Prostate gland (tissue), 2 donors: Measurements from ENCODE around the gene SLC35G2.

Experiments used
- POLR2A ChIP-seq: fragments of 450-650 bp; IDR thresholded peaks from one replicate; pipeline ENCODE4 v1.6.1; 2016; ENCODE audit warnings: antibody characterized with exemption, mild to moderate bottlenecking
- POLR2AphosphoS5 ChIP-seq: sonication (generic); formaldehyde crosslinking; IDR thresholded peaks from one replicate; pipeline ENCODE4 v1.6.1; 2017; ENCODE audit warnings: antibody characterized with exemption
- TF ChIP-seq, protein P1 (sequence below), 4 experiments: fragments of 200-600 bp in 2 of 4; fragments of 450-650 bp in 2 of 4; sonication (generic) in 2 of 4; IDR thresholded peaks; 1 replicate in 3 of 4; 2 replicates in 1 of 4; pipeline ENCODE4 v1.5.1; 2016 to 2019; ENCODE audit warnings: antibody characterized with exemption in 4 of 4, mild to moderate bottlenecking in 2 of 4, moderate library complexity in 2 of 4

DNA sequence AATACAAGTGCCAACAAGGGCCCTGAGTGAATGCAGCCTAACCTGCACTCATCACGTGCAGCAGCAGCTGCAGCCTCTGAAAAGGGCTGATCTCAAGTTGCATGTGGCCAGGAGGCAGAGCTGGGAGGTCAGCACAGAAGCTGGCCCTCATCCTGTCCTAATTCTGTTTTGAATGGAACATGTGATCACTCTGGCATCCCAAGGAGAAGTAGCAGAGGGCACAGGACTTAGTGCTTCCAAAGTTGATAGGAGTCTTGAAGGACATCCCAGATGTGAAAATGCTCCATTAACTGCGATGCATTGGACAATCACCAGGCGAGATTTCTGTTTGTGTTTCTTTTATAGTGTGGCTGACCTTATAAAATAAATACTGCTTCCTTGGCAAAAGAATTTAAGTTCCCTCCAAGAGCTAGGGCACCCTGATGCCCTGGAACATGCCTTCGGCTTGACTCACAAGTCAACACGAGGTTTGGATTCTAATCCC is 35.2 kb upstream of the SLC35G2 start:
- TF ChIP-seq, protein P1, sequence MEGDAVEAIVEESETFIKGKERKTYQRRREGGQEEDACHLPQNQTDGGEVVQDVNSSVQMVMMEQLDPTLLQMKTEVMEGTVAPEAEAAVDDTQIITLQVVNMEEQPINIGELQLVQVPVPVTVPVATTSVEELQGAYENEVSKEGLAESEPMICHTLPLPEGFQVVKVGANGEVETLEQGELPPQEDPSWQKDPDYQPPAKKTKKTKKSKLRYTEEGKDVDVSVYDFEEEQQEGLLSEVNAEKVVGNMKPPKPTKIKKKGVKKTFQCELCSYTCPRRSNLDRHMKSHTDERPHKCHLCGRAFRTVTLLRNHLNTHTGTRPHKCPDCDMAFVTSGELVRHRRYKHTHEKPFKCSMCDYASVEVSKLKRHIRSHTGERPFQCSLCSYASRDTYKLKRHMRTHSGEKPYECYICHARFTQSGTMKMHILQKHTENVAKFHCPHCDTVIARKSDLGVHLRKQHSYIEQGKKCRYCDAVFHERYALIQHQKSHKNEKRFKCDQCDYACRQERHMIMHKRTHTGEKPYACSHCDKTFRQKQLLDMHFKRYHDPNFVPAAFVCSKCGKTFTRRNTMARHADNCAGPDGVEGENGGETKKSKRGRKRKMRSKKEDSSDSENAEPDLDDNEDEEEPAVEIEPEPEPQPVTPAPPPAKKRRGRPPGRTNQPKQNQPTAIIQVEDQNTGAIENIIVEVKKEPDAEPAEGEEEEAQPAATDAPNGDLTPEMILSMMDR (IDR thresholded peaks at IDR 0.05) = no peak
- no peak for TF ChIP-seq POLR2A
- TF ChIP-seq POLR2AphosphoS5 = peak; percentile 68
